ENCODE results near the gene CDC42BPG. TPM values are rescaled to one million over a fixed set of nuclear protein-coding genes. Genes with fewer than 3 reads are reported as not detected.
A peak's percentile ranks its signal among the peaks of the same experiment; 100 is the strongest.

Gene CDC42BPG
- total RNA-seq, 1 experiment from 2014 or later = 30.1 TPM

DNA sequence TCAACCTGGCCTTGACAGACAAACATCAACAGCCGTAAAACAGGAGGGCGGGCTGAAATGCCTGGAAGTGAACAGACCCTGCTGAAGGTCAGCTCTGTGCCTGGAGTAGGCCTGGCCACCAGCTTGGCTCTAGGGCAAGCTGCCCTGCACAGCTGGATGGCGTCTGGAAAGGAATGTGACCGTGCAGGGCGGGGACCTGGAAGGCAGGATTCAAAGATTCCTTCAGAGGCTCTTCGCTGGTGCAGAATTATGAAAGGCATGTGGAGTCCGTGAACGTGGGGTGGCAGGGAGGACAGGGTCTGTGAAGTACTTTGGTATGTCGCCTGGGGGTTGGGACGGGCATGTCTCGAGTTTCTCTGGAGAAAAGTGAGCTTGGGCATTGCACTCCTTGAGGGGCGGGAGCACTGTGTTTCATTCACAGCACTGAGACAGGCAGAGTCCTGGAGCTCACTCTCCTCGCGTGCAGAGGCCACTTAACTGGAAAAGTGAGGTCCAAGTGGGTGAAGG lies 32.4 kb upstream of the CDC42BPG start (continued):
- TF ChIP-seq, protein P1, sequence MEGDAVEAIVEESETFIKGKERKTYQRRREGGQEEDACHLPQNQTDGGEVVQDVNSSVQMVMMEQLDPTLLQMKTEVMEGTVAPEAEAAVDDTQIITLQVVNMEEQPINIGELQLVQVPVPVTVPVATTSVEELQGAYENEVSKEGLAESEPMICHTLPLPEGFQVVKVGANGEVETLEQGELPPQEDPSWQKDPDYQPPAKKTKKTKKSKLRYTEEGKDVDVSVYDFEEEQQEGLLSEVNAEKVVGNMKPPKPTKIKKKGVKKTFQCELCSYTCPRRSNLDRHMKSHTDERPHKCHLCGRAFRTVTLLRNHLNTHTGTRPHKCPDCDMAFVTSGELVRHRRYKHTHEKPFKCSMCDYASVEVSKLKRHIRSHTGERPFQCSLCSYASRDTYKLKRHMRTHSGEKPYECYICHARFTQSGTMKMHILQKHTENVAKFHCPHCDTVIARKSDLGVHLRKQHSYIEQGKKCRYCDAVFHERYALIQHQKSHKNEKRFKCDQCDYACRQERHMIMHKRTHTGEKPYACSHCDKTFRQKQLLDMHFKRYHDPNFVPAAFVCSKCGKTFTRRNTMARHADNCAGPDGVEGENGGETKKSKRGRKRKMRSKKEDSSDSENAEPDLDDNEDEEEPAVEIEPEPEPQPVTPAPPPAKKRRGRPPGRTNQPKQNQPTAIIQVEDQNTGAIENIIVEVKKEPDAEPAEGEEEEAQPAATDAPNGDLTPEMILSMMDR (IDR thresholded peaks at IDR 0.05 in 2 of 3, conservative IDR thresholded peaks at IDR 0.05 in 1 of 3; ENCODE audit: borderline replicate concordance in 1 of 3, insufficient read depth in 1 of 3, low read depth in 2 of 3, low read length in 2 of 3) = no peak
- TF ChIP-seq SIN3A (IDR thresholded peaks at IDR 0.05; ENCODE audit: low read depth) = no peak
- TF ChIP-seq ZNF274 (IDR thresholded peaks at IDR 0.05; ENCODE audit: low read depth, low read length) = no peak
- no peak for TF ChIP-seq EZH2 (IDR thresholded peaks at IDR 0.05)
- TF ChIP-seq, protein P2, sequence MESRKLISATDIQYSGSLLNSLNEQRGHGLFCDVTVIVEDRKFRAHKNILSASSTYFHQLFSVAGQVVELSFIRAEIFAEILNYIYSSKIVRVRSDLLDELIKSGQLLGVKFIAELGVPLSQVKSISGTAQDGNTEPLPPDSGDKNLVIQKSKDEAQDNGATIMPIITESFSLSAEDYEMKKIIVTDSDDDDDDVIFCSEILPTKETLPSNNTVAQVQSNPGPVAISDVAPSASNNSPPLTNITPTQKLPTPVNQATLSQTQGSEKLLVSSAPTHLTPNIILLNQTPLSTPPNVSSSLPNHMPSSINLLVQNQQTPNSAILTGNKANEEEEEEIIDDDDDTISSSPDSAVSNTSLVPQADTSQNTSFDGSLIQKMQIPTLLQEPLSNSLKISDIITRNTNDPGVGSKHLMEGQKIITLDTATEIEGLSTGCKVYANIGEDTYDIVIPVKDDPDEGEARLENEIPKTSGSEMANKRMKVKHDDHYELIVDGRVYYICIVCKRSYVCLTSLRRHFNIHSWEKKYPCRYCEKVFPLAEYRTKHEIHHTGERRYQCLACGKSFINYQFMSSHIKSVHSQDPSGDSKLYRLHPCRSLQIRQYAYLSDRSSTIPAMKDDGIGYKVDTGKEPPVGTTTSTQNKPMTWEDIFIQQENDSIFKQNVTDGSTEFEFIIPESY (IDR thresholded peaks at IDR 0.05; ENCODE audit: extremely low read depth, insufficient replicate concordance, low read length) = no peak
- no peak for TF ChIP-seq CEBPB (IDR thresholded peaks at IDR 0.05; ENCODE audit: low read depth)
- TF ChIP-seq ZFX (IDR thresholded peaks at IDR 0.05) = no peak
- TF ChIP-seq, protein P3, sequence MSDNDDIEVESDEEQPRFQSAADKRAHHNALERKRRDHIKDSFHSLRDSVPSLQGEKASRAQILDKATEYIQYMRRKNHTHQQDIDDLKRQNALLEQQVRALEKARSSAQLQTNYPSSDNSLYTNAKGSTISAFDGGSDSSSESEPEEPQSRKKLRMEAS (IDR thresholded peaks at IDR 0.05) = no peak
- no peak for TF ChIP-seq JUND (IDR thresholded peaks at IDR 0.05)

DNA sequence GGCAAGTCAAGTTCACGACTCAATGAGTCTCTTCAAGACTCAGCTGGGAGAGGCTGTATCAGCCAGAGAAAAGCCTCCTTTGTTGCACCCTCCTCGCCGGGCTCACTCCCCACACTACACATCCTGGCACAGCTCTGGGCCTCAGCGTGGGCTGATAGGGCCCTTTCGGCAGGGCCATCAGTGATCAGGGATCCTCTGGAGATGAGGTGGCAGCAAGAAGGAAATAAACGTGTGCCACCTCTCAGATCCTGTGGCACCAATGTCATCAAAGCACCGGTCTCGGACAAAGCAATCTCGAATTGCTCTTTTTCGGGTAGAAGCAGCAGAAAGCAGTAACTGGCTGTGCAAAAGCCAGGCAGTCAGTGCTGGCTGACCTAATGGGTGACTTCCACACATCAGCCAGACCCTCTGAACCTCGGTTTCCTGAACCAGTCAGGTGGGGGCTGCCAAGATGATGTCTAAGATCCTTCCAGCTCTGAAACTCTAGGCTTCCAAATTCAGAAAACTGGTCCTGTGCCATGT lies 31.8 kb upstream of the CDC42BPG start:
- Histone ChIP-seq H3K9me3 (ENCODE audit: control insufficient read depth in 1 of 2, insufficient read depth in 1 of 2, low read depth in 1 of 2, low read length in 2 of 2) (no peaks in the 10 kb centered on the region), H3K9ac (ENCODE audit: low read length) (peak overlapping the region; percentile 86), H3K4me2 (ENCODE audit: low read length) (peak overlapping the region; percentile 97), H3K27me3 (ENCODE audit: insufficient read depth, low read length) (no peaks in the 10 kb centered on the region), H3K36me3 (ENCODE audit: control insufficient read depth in 1 of 2, insufficient read depth in 2 of 2, low read length in 2 of 2) (peaks cover 18 to 38% of the 10 kb centered on the region in 2 experiments), H3K4me1 (ENCODE audit: control insufficient read depth in 1 of 2, insufficient read depth in 2 of 2, low read length in 2 of 2) (peaks cover 22 to 40% of the 10 kb centered on the region in 2 experiments), H2AFZ (ENCODE audit: low read depth, low read length, poor library complexity, severe bottlenecking) (no peak overlapping the region), H3K27ac (ENCODE audit: low read depth, low read length) (peak overlapping the region; percentile 84), H3K9me2 (ENCODE audit: insufficient read depth) (no peaks in the 10 kb centered on the region), H4K20me1 (ENCODE audit: insufficient read depth) (no peaks in the 10 kb centered on the region), H3K4me3 (replicated peaks in 1 of 2; ENCODE audit: low read depth in 1 of 2, low read length in 2 of 2) (peak overlapping the region in 1 of 2 experiments; percentile 99; a peak in 2 of 4 replicates), H3K79me2 (ENCODE audit: insufficient read depth, low read length) (peaks cover 69% of the 10 kb centered on the region)
- ChIA-PET CTCF (interaction anchor here (1.5 to 1.9 kb wide), 2 partner anchors 12 to 27 kb away, joined by 4 to 5 read pairs; no protein-coding TSS in a partner anchor), RAD21 (ENCODE audit: low non-redundant PET in 1 of 2, low total read pairs in 2 of 2, uncharacterized antibody in 2 of 2, unreplicated experiment in 2 of 2) (interaction anchor here in 1 of 2 experiments (1.4 kb wide), 1 partner anchor 28 kb away, joined by 3 read pairs; no protein-coding TSS in a partner anchor), POLR2A (interaction anchor here (1.7 to 5.5 kb wide), 4 partner anchors 12 to 30 kb away, joined by 6 to 56 read pairs (median 24); partner anchors contain the start of gene CDC42BPG)
- ATAC-seq (no peak), DNase-seq (ENCODE audit: low read depth, low spot score) (no peak)
- intact Hi-C loops (cut with micrococcal nuclease) = no loop called here
- TF ChIP-seq, protein P2 (IDR thresholded peaks at IDR 0.05; ENCODE audit: extremely low read depth, insufficient replicate concordance, low read length) = no peak
- TF ChIP-seq, protein P4, sequence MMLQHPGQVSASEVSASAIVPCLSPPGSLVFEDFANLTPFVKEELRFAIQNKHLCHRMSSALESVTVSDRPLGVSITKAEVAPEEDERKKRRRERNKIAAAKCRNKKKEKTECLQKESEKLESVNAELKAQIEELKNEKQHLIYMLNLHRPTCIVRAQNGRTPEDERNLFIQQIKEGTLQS (IDR thresholded peaks at IDR 0.05) = no peak
- no peak for TF ChIP-seq ZFX (IDR thresholded peaks at IDR 0.05)
- TF ChIP-seq JUND (IDR thresholded peaks at IDR 0.05) = no peak
- no peak for TF ChIP-seq SIN3A (IDR thresholded peaks at IDR 0.05; ENCODE audit: low read depth)
- TF ChIP-seq CBX3 (IDR thresholded peaks at IDR 0.05; ENCODE audit: low read depth) = no peak
- no peak for TF ChIP-seq POLR2AphosphoS5 (IDR thresholded peaks at IDR 0.05; ENCODE audit: low read depth, low read length)
- no peak for TF ChIP-seq CEBPB (IDR thresholded peaks at IDR 0.05; ENCODE audit: low read depth)
- TF ChIP-seq ELF1 (IDR thresholded peaks at IDR 0.05; ENCODE audit: borderline replicate concordance, low read depth) = no peak
- TF ChIP-seq, protein P3 (IDR thresholded peaks at IDR 0.05) = no peak
- no peak for TF ChIP-seq EZH2 (IDR thresholded peaks at IDR 0.05)
- no peak for TF ChIP-seq ZNF274 (IDR thresholded peaks at IDR 0.05; ENCODE audit: low read depth, low read length)
- TF ChIP-seq FOSL1 (IDR thresholded peaks at IDR 0.05; ENCODE audit: low read depth) = no peak
- no TSS peak for BruUV-seq (replicated peaks)
